Esophagus (tissue), 2 donors: ENCODE results near the gene SNX13. TPM values are rescaled to one million over a fixed set of nuclear protein-coding genes. Genes with fewer than 3 reads are reported as not detected.
"Not testable (repeated sequence)": the region's sequence is repeated elsewhere in the genome, so short reads cannot be mapped to it uniquely, and the experiment has no call there.

Source experiments
- H3K27ac ChIP-seq, 2 donors: one replicate each; pipeline ENCODE4 v1.5.1; 2013; ENCODE audit warnings: low read depth in 2 of 2, mild to moderate bottlenecking in 2 of 2, inconsistent platforms in 1 of 2, low read length in 1 of 2, moderate library complexity in 1 of 2
- H3K27me3 ChIP-seq, 2 donors: one replicate each; pipeline ENCODE4 v1.6.1; 2013; ENCODE audit warnings: low read length in 2 of 2, control low read depth in 1 of 2, mild to moderate bottlenecking in 1 of 2; ENCODE audit not compliant: insufficient read depth in 2 of 2, control insufficient read depth in 1 of 2
- H3K36me3 ChIP-seq, 2 donors: one replicate each; pipeline ENCODE4 v1.6.1; 2013; ENCODE audit warnings: low read length in 1 of 2; ENCODE audit not compliant: control insufficient read depth in 2 of 2, insufficient read depth in 2 of 2
- H3K4me1 ChIP-seq, 2 donors: one replicate each; pipeline ENCODE4 v1.6.1; 2013; ENCODE audit warnings: low read length in 1 of 2; ENCODE audit not compliant: control insufficient read depth in 2 of 2, insufficient read depth in 2 of 2
- H3K4me3 ChIP-seq, 2 donors: one replicate each; pipeline ENCODE4 v1.5.1; 2013; ENCODE audit warnings: low read length in 2 of 2, mild to moderate bottlenecking in 2 of 2, low read depth in 1 of 2, moderate library complexity in 1 of 2
- H3K9me3 ChIP-seq, 2 donors: one replicate each; pipeline ENCODE4 v1.6.1; 2013; ENCODE audit warnings: mild to moderate bottlenecking in 2 of 2, low read depth in 1 of 2, low read length in 1 of 2, moderate library complexity in 1 of 2; ENCODE audit not compliant: control insufficient read depth in 2 of 2, insufficient read depth in 1 of 2
- WGBS, 2 donors: extraction: QIAGEN DNeasy Blood & Tissue Kit; methylation state at CpG; one replicate each; pipeline ENCODE4 v1.1.7; 2013; 5-methylcytosine and 5-hydroxymethylcytosine counted together
- polyA plus RNA-seq, 2 donors: library from polyadenylated mRNA; stranded (reverse); fragments of 200-250 nt; gene quantifications; one replicate each; pipeline ENCODE4 v1.2.3, GENCODE V29; 2013
- donor health status: healthy with polysubstance abuse.
- donor health status: Bipolar disorder and iron deficiency.

The SNX13 gene
- polyA plus RNA-seq, 2 donors = 6.6 to 7.4 TPM

DNA sequence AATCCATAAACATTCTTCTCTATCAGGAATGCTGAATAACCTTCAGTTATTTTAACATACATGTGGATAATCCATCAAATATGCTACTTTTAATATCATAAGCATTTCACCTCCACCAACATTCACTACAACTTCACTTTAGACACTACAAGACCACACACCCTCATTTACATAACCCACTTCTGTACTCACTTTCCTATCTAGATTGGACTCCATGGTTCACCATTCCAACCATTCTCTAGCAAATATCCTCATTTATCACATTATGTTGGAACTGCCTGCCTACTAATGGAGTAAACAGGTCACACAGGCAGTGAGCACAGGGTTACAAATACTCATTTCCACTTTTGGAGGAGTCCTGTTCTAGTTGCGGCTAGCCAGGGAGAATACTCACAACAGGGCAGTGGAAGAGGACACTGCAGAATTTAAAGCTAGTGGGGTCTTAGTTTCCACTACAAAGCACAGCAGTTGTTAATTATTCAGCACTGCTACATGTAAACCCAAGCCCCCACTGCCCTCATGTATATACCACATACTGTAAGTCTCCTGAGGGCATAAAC lies 18.4 kb downstream of the SNX13 start:
- Histone ChIP-seq H3K27me3 (no peaks in the 10 kb centered on the region), H3K27ac (no peak overlapping the region)

GRCh38 chr7:17917842-17918241 lies 22.5 kb downstream of the SNX13 start:
- whole genome bisulfite sequencing, 2 donors = 84 to 96% methylated on average over 3 of the region's 3 CpGs
- H3K4me1 ChIP-seq = no peaks in the 10 kb centered on the region
- H3K4me3 ChIP-seq = no peak overlapping the region
- no peaks in the 10 kb centered on the region for H3K9me3 ChIP-seq
- H3K36me3 ChIP-seq = no peaks in the 10 kb centered on the region
- no peak overlapping the region for H3K27ac ChIP-seq
- no peaks in the 10 kb centered on the region for H3K27me3 ChIP-seq

More for the DNA sequence above, 18.4 kb downstream of the SNX13 start:
- Histone ChIP-seq H3K4me3 (no peak overlapping the region), H3K36me3 (no peaks in the 10 kb centered on the region), H3K9me3 (no peaks in the 10 kb centered on the region), H3K4me1 (no peaks in the 10 kb centered on the region)
- 91 to 97% methylated on average over 1 of the region's 1 CpG for WGBS, 2 donors

DNA sequence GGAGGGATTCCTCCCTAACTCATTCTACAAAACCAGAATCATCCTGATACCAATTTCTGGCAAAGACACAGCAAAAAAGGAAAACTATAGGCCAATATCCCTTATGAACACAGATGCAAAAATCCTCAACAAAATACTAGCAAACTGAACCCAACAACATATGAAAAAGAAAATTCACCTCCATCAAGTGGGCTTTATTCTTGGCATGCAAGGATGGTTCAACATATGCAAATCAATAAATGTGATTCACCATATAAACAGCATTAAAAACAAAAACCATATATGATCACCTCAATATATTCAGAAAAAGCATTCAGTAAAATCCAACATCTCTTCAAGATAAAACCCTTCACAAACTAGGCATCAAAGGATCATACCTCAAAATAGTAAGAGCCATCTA lies 23.5 kb downstream of the SNX13 start:
- Histone ChIP-seq H3K27me3 (no peaks in the 10 kb centered on the region), H3K4me3 (no peak overlapping the region), H3K36me3 (no peaks in the 10 kb centered on the region), H3K9me3 (no peaks in the 10 kb centered on the region), H3K4me1 (no peaks in the 10 kb centered on the region), H3K27ac (no peak overlapping the region)

DNA sequence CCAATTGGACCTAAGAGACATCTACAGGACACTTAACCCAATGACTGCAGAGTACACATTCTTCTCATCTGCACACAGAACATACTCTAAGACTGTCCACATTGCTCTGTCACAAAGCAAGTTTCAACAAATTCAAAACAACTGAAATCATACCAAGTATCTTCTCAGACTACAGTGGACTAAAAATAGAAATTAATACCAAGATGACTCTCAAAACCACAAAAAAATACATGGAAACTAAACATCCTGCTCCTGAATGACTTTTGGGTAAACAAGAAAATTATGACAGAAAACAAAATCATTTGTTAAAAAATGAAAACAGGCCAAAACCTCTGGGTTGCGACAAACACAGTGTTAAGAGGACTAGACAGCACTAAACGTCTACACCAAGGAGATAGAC lies 24.5 kb downstream of the SNX13 start:
- WGBS, 2 donors = 86 to 89% methylated on average over 2 of the region's 2 CpGs
- no peak overlapping the region for H3K27ac ChIP-seq
- no peaks in the 10 kb centered on the region for H3K4me1 ChIP-seq
- H3K9me3 ChIP-seq = no peaks in the 10 kb centered on the region
- H3K4me3 ChIP-seq = no peak overlapping the region
- no peaks in the 10 kb centered on the region for H3K27me3 ChIP-seq
- H3K36me3 ChIP-seq = no peaks in the 10 kb centered on the region

DNA sequence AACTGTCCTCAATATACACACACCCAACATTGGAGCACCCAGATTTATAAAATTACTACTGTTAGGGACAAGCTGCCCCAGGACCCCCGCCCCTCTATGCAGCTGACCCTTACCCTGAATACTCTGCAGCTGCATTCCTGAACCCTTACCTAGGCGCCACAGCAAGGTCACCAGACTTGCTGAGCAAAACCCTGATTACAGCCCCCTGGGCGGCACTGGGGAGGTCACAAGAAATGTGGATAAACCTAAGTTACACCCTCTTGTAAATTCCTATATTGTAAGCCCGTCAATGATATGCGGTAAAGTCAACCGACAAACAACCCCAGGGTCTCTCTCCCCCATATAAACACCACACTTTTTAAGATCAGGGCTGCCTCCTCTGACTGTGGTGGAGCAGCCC lies 25.1 kb downstream of the SNX13 start:
- Histone ChIP-seq H3K36me3 (no peaks in the 10 kb centered on the region), H3K9me3 (no peaks in the 10 kb centered on the region), H3K4me1 (no peaks in the 10 kb centered on the region), H3K27me3 (no peaks in the 10 kb centered on the region), H3K4me3 (no peak overlapping the region), H3K27ac (no peak overlapping the region)
- 96 to 98% methylated on average over 6 of the region's 6 CpGs for WGBS, 2 donors

- no peaks in the 10 kb centered on the region for H3K36me3 ChIP-seq
- peaks cover 0 to 2% of the 10 kb centered on the region in 2 donors for H3K9me3 ChIP-seq
- H3K27me3 ChIP-seq = no peaks in the 10 kb centered on the region
- no peak overlapping the region for H3K4me3 ChIP-seq
- no peaks in the 10 kb centered on the region for H3K4me1 ChIP-seq
- no peak overlapping the region for H3K27ac ChIP-seq
- WGBS, 2 donors = 97 to 98% methylated on average over 2 of the region's 2 CpGs
Measured at GRCh38 chr7:17913250-17913649, 27.0 kb downstream of the SNX13 start.

DNA sequence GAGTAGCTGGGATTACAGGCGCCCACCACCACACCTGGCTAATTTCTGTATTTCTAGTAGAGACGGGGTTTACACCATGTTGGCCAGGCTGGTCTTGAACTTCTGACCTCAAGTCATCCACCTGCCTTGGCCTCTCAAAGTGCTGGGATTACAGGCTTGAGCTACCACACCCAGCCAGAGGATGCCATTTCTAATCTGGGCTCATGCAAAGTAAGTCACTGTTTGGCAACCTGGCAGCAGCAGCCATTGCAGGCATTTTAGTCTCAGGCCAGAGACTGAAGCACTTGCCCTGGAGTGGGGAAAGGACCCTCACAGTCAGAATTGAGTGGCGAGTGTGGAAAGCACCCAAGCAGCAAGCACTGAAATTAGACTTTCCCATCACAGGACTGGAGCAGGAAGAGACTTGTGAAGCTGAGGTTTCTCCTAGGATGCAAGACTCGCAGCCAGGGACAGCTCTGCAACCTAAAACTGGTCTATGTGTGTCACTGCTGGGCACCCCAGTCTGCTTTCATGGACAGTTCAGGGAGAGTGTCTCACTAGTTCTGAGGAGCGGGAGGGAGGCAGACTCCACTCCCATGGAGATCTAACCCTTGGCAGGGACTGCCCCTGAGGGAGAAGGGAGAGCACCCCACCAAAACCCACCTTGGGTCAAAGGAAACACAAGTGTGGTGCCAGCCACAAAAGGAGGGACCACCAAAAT lies 27.6 kb downstream of the SNX13 start:
- 85 to 96% methylated on average over 5 of the region's 5 CpGs for WGBS, 2 donors
- Histone ChIP-seq H3K36me3 (no peaks in the 10 kb centered on the region), H3K9me3 (peaks cover 0 to 2% of the 10 kb centered on the region in 2 donors), H3K27ac (no peak overlapping the region), H3K27me3 (no peaks in the 10 kb centered on the region), H3K4me1 (no peaks in the 10 kb centered on the region), H3K4me3 (no peak overlapping the region)

DNA sequence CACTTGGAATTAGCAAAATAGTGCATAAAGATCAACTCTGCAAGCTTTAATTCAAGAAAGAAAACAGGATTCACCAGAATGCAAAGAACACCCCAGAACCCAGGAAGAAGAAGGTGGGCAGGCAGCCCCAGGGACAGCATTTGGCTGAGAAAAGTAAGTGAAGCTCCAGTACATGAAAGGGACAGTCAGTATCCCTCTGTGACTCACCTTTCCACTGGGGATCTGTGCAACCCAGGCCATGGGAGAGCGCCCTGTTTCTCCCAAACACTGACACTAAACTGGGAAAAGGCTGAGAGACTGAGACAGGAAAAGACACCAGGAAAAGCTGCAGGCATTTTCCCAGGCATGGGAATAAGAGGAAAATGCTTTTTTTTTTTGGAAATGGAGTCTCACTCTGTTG lies 28.2 kb downstream of the SNX13 start:
- H3K9me3 ChIP-seq = peaks cover 0 to 2% of the 10 kb centered on the region in 2 donors
- 59 to 100% methylated on average over 1 of the region's 1 CpG for WGBS, 2 donors
- no peaks in the 10 kb centered on the region for H3K4me1 ChIP-seq
- no peaks in the 10 kb centered on the region for H3K27me3 ChIP-seq
- no peak overlapping the region for H3K27ac ChIP-seq
- H3K4me3 ChIP-seq = no peak overlapping the region
- H3K36me3 ChIP-seq = no peaks in the 10 kb centered on the region

DNA sequence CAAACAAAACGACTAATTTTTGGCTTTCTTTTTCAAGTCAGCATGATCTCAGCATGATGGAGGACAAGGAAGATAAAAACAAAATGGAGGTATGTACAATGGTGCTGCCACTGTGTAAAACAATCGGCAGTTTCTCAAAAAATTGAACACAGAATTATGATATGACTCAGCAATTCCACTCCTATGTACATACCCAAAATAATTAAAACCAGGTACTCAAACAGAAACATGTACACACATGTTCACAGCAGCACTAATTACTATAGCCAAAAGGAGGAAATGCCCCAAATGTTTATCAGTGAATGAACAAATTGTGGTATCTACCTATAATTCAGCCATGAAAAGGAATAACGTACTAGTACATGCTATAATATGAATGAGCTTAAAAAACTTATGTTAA lies 29.9 kb downstream of the SNX13 start:
- Histone ChIP-seq H3K27me3 (no peaks in the 10 kb centered on the region), H3K36me3 (no peaks in the 10 kb centered on the region), H3K4me3 (no peak overlapping the region), H3K27ac (no peak overlapping the region), H3K4me1 (no peaks in the 10 kb centered on the region), H3K9me3 (peaks cover 0 to 2% of the 10 kb centered on the region in 2 donors)
- 82 to 89% methylated on average over 3 of the region's 3 CpGs for WGBS, 2 donors

GRCh38 chr7:17909310-17909709 lies 31.0 kb downstream of the SNX13 start:
- not testable (repeated sequence) for H3K27me3 ChIP-seq, H3K4me1 ChIP-seq, H3K36me3 ChIP-seq, H3K9me3 ChIP-seq, H3K27ac ChIP-seq, H3K4me3 ChIP-seq
- 95 to 97% methylated on average over 4 of the region's 4 CpGs for WGBS, 2 donors
